ENCODE results near the gene GPR156.

The GPR156 gene

DNA sequence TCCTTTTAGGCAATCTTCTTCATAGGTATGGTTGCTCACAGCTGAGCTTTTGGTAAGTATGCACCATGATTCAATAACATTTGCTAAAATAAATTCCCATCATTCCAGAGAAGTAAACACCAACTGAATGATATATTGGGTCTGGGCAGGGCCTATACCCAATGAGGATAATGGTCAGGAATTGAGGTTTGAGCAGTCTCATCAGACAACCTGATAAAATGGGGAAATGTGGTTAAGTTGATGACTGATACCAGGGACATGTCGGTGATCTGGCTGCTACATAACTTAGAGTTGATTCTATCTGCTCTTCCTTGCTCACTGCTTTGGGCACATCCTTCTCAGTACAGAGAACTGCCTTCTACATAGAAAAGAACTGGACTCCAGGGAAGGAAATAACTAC, 92.9 kb downstream of the GPR156 start:
- DNase-seq, result no peak

- peak; percentile 10 for DNase-seq
Measured at GRCh38 chr3:120182613-120183511, 102.2 kb downstream of the GPR156 start.

DNA sequence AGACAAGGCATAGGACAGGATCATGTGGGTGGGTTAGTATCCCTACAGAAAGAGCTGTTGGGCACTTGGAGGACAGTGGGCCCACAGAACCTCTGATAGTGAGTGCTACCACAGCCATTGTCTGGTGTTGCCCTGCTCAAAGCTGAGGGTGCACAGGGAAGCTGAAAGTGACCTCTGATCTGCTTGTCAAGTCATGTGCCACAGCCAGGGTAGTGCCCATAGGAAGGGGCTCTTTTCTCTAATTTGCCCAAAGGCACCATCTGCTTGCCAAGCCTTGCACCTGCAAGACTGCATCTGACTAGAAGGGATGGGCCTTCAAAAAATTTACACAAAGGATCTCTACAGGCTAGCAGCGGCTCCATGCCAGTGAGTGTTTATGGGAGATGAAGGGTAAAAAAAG, 103.4 kb downstream of the GPR156 start:
- peak; percentile 2 for DNase-seq

DNA sequence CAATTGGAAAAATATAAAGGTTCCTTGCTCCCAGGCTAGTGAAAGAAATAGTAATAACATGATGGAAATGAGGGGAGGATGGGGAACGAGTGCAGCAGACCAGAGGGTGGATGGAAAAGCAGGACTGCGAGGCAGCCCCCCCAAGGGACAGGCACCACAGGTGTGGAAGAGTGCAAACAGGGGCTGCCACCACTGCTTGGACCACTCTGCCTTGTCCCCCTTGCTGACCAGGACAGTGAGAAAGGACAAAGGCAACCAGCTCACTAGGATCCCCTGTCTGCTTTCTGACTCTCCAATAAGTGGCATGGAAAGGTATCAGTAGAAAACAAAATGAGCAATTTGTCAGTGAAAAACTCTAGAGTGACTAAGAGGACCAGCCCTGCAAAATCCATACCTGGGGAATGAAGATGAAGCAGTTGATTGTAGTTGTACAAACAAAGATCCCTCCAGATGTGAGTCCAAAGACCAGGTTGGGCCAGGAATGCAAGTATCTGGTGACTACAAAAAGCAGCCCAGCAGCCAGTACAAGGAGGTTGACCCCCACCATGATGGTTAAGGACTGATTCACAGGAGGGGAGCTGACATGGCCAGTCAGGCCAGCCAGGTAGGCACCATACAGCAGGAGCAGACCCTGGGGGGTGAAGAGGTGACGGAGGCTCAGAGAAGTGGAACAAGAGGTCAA, 104.2 kb downstream of the GPR156 start:
- no peak for DNase-seq

GRCh38 chr3:120177707-120178306, 107.2 kb downstream of the GPR156 start:
- no peak for DNase-seq

DNA sequence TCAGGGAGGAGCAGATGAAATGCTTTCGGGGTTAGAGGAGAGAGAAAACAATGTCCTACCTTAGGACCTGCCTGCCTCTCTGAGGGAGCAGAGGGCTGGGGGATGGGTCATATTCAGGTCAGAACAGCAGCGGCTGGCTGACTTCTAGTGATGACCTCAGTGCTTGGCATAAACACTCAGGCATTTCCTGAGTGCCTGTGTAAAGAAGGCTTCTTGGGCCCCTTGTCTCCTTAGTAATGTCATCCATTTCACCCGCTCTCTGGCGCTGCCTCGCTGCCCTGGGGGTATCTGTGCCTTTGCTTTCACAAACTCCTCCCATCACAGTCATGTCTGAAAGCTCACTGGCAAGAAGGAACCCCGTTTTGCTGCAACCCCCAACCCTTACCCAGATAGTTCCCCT, 107.9 kb downstream of the GPR156 start:
- no peak for DNase-seq

DNA sequence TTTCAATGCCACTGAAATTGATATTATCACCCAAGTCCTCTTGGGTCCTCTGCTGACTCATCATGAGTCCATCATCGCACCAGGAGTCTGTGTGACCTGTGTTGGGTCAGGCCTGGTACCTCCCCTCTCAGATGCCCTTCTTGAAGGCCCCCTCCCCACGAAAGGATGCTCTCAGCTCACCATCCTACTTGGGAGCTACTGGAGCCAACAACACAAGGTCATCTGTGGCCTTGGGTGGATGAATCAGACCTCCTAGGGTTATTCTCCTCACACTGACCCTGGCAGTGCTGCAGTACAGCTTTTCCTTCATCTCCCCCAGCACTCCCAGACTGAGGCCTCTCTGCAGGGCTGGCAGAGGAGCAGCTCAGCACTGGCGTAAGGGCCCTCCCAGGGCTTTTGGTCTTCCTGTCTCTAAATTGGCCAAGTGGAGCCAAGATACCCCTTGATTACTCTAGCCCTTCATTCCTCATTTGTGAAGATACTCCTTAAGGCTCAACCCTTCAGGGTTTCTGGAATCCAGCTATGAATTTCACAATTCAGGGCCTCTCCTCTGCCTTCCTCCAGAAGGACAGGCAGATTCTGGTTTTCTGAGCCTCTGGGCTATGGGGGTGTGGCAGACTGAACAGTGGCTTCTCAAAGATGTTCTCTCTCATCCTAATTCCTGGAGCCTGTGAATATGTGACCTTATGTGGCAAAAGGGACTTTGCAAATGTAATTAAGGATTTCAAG, 110.0 kb downstream of the GPR156 start:
- DNase-seq, result no peak

DNA sequence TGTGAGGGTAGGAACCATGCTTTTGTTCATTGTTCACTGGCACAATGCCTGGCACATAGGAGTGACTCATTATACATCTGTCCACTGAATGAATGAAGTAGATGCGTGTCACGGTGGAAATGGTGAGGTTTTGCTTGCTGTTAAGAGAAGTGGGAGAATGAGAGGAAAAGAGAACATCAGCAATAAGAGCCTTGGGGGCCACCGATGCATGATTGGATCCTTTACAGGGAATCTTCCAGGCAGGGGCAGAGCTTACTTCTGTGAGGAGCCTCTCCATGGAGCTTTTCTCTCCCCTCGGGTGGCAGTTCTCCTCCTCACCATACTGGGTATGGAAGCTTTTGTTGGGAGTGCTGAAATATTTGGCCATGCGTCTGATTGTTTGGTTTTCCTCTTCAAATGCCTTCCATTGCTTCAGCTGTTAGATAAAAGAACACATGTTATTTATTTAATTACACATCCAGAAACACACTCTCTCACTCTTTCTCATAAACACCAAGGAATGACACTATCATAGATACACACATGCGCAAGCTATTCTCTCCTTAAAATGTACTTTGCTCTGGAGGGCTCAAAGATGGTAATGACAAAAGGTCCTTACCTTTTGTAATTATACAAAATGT, 111.9 kb downstream of the GPR156 start:
- DNase-seq, result no peak

GRCh38 chr3:120172070-120172469, 113.0 kb downstream of the GPR156 start:
- no peak for DNase-seq

- DNase-seq, result no peak
Measured at GRCh38 chr3:120171134-120171873, 113.7 kb downstream of the GPR156 start.

- DNase-seq, result no peak
Measured at GRCh38 chr3:120170223-120170622, 114.8 kb downstream of the GPR156 start.

GRCh38 chr3:120169407-120169806, 115.6 kb downstream of the GPR156 start:
- DNase-seq, result no peak

DNA sequence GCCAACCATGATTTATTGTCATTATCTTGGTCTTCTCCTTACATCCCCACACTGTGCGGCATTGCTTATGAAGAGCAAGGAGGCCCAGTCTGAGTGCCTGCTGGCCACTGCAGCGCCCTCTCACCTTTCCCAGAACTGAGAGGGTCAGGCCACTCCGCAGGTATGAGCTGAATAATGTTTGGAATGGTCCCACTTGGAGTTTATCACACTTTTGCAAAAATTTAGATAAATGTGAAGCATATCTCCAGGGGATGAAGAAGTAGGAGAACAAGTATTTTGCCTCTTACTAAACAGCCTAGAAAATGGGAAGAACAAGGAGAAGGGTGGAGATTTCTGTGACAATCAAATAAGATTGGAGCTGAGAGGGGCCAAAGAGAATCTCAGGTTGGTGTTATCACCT, 116.4 kb downstream of the GPR156 start:
- no peak for DNase-seq

GRCh38 chr3:120168038-120168437, 117.0 kb downstream of the GPR156 start:
- no peak for DNase-seq

- DNase-seq, result no peak
Measured at GRCh38 chr3:120167488-120167887, 117.5 kb downstream of the GPR156 start.

GRCh38 chr3:120163816-120164215, 121.2 kb downstream of the GPR156 start:
- no peak for DNase-seq

- DNase-seq, result no peak
Measured at GRCh38 chr3:120163026-120163425, 122.0 kb downstream of the GPR156 start.

GRCh38 chr3:120162400-120162799, 122.6 kb downstream of the GPR156 start:
- no peak for DNase-seq

GRCh38 chr3:120161902-120162301, 123.1 kb downstream of the GPR156 start:
- no peak for DNase-seq

- no peak for DNase-seq
Measured at GRCh38 chr3:120160050-120160449, 125.0 kb downstream of the GPR156 start.

- no peak for DNase-seq
Measured at GRCh38 chr3:120157681-120158080, 127.3 kb downstream of the GPR156 start.

GRCh38 chr3:120157113-120157512, 127.9 kb downstream of the GPR156 start:
- no peak for DNase-seq

Measured in CD4-positive, alpha-beta T cell treated with Interleukin-21 for 1 hour (primary cell).